ENCODE results near the gene DBNL. TPM values are rescaled to one million over a fixed set of nuclear protein-coding genes. Genes with fewer than 3 reads are reported as not detected.

The DBNL gene
- total RNA-seq, 2 experiments from 2014 or later, result 88.5 to 90.6 TPM

- ATAC-seq (ENCODE audit: poor library complexity) (peak; percentile 93), DNase-seq (peak; percentile 94 to 99 (median 98))
- H3K36me3 ChIP-seq (ENCODE audit: insufficient read depth, low read length), result peaks cover 31% of the 10 kb centered on the region
- no peaks in the 10 kb centered on the region for H3K27me3 ChIP-seq (ENCODE audit: control insufficient read depth in 1 of 2, insufficient read depth in 2 of 2, low read length in 2 of 2)
- H3K4me1 ChIP-seq (ENCODE audit: insufficient read depth, low read length), result peaks cover 28% of the 10 kb centered on the region
- ChIA-PET CTCF (no interaction called here), POLR2A (interaction anchor here (1.1 to 1.2 kb wide), 2 partner anchors 42 to 175 kb away, joined by 3 to 4 read pairs; no protein-coding TSS in a partner anchor)
- intact Hi-C loops (cut with DNase I, micrococcal nuclease), result loop anchor here (2.0 to 5.0 kb wide), 5 partner anchors 35 to 666 kb away; partner anchors contain the start of genes UBE2D4 (in 1 of the 2), YKT6 (in 1 of the 2) and ZMIZ2 (in 1 of the 2)
- Mint-ChIP-seq H3K36me3 (ENCODE audit: low read depth) (peaks cover 33% of the 10 kb centered on the region), H3K4me1 (ENCODE audit: low read depth) (peaks cover 30% of the 10 kb centered on the region), H3K9me3 (no peaks in the 10 kb centered on the region), H3K27ac (peak overlapping the region; percentile 80), H3K27me3 (no peaks in the 10 kb centered on the region), H3K4me3 (peak overlapping the region; percentile 95)
- no peaks in the 10 kb centered on the region for H3K9me3 ChIP-seq (ENCODE audit: control insufficient read depth in 1 of 2, insufficient read depth in 1 of 2, low read length in 2 of 2)
- peak overlapping the region; percentile 37 to 68 for H3K27ac ChIP-seq (ENCODE audit: low read depth in 1 of 2, low read length in 2 of 2)
- peak overlapping the region; percentile 66 for H3K4me3 ChIP-seq (ENCODE audit: low read length)
- TF ChIP-seq CTCF (IDR thresholded peaks at IDR 0.05), result no peak
These were observed 38.2 kb downstream of the DBNL start for GRCh38 chr7:44082541-44083207.

DNA sequence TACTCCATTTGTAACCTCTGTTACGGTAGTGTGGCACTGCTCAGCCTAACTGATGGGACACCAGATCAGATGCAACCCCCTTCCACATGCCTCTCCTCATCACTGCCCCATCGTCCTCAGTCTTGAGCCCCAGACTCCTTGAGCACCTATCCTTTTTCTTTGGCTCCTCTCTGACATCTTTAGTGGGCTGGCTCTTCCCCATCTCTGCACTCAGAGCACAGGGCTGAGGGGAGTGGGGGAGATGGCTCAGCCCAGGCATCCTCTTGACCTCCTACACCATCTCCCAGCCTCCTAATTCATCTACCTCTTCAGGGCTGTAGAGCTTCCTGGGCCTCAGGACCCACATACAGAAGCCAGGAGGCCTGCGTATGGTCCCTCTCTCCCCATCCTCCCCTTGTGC is 39.3 kb downstream of the DBNL start:
- Histone ChIP-seq H3K9me3 (ENCODE audit: control insufficient read depth in 1 of 2, insufficient read depth in 1 of 2, low read length in 2 of 2) (no peaks in the 10 kb centered on the region), H3K27ac (ENCODE audit: low read depth in 1 of 2, low read length in 2 of 2) (no peak overlapping the region), H3K27me3 (ENCODE audit: control insufficient read depth in 1 of 2, insufficient read depth in 2 of 2, low read length in 2 of 2) (no peaks in the 10 kb centered on the region), H3K36me3 (ENCODE audit: insufficient read depth, low read length) (peaks cover 20% of the 10 kb centered on the region), H3K4me3 (ENCODE audit: low read length) (no peak overlapping the region), H3K4me1 (ENCODE audit: insufficient read depth, low read length) (peaks cover 28% of the 10 kb centered on the region)
- ChIA-PET CTCF (no interaction called here), POLR2A (interaction anchor here (1.6 kb wide), 1 partner anchor 406 kb away, joined by 3 read pairs; the partner anchor contains the start of gene NUDCD3)
- Mint-ChIP-seq H3K9me3 (no peaks in the 10 kb centered on the region), H3K4me3 (peak overlapping the region; percentile 95), H3K4me1 (ENCODE audit: low read depth) (peaks cover 26% of the 10 kb centered on the region), H3K27ac (peak overlapping the region; percentile 80), H3K36me3 (ENCODE audit: low read depth) (peaks cover 21% of the 10 kb centered on the region), H3K27me3 (no peaks in the 10 kb centered on the region)
- TF ChIP-seq CTCF (IDR thresholded peaks at IDR 0.05), result no peak
- no peak for ATAC-seq (ENCODE audit: poor library complexity)
- intact Hi-C loops (cut with DNase I, micrococcal nuclease), result loop anchor here (1.0 to 5.0 kb wide), 8 partner anchors 36 to 665 kb away; partner anchors contain the start of genes UBE2D4 (in 1 of the 2), YKT6 (in 1 of the 2) and ZMIZ2 (in 1 of the 2)
- no peak for DNase-seq

DNA sequence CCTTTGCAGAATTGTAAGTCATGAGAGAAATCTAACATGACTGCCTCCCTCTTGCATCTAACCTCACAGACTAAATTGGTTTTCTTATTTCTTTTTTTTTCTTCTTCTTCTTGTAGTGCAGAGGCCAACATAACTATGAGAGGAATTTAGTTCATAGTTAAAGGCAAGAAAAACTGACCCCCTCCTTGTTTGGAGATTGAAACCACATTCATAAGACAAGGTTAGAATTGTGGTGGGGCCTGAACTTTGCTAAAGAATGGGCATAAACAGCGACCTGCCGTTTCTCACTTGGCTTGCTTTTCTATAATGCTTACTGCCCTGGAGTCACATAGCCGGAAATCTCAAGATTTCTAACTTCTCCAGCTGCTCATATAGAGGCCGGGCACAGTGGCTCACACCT is 40.2 kb downstream of the DBNL start:
- Histone ChIP-seq H3K9me3 (ENCODE audit: control insufficient read depth in 1 of 2, insufficient read depth in 1 of 2, low read length in 2 of 2) (no peaks in the 10 kb centered on the region), H3K4me1 (ENCODE audit: insufficient read depth, low read length) (peaks cover 25% of the 10 kb centered on the region), H3K4me3 (ENCODE audit: low read length) (no peak overlapping the region), H3K36me3 (ENCODE audit: insufficient read depth, low read length) (peaks cover 11% of the 10 kb centered on the region), H3K27ac (ENCODE audit: low read depth in 1 of 2, low read length in 2 of 2) (no peak overlapping the region), H3K27me3 (ENCODE audit: control insufficient read depth in 1 of 2, insufficient read depth in 2 of 2, low read length in 2 of 2) (no peaks in the 10 kb centered on the region)
- intact Hi-C loops (cut with DNase I, micrococcal nuclease), result loop anchor here (1.0 to 5.0 kb wide), 5 partner anchors 37 to 157 kb away; partner anchors contain the start of gene UBE2D4 (in 1 of the 2)
- ATAC-seq (ENCODE audit: poor library complexity), result no peak
- Mint-ChIP-seq H3K27ac (no peak overlapping the region), H3K9me3 (no peaks in the 10 kb centered on the region), H3K4me3 (no peak overlapping the region), H3K27me3 (no peaks in the 10 kb centered on the region), H3K36me3 (ENCODE audit: low read depth) (peaks cover 17% of the 10 kb centered on the region), H3K4me1 (ENCODE audit: low read depth) (peaks cover 26% of the 10 kb centered on the region)
- ChIA-PET POLR2A (interaction anchor here (1.6 kb wide), 1 partner anchor 405 kb away, joined by 3 read pairs; the partner anchor contains the start of gene NUDCD3), CTCF (no interaction called here)
- no peak for DNase-seq
- TF ChIP-seq CTCF (IDR thresholded peaks at IDR 0.05), result no peak
